ENCODE results near the gene CCDC43.
"Not testable (repeated sequence)": the region's sequence is repeated elsewhere in the genome, so short reads cannot be mapped to it uniquely, and the experiment has no call there.

CCDC43 gene

GRCh38 chr17:44689477-44690217 lies at the start of gene CCDC43:
Gene CCDC43, minus strand, starts transcription at chr17:44689776. Its CDS starts 23 bp downstream, at chr17:44689753.
- DNase-seq, result peak; percentile 58

DNA sequence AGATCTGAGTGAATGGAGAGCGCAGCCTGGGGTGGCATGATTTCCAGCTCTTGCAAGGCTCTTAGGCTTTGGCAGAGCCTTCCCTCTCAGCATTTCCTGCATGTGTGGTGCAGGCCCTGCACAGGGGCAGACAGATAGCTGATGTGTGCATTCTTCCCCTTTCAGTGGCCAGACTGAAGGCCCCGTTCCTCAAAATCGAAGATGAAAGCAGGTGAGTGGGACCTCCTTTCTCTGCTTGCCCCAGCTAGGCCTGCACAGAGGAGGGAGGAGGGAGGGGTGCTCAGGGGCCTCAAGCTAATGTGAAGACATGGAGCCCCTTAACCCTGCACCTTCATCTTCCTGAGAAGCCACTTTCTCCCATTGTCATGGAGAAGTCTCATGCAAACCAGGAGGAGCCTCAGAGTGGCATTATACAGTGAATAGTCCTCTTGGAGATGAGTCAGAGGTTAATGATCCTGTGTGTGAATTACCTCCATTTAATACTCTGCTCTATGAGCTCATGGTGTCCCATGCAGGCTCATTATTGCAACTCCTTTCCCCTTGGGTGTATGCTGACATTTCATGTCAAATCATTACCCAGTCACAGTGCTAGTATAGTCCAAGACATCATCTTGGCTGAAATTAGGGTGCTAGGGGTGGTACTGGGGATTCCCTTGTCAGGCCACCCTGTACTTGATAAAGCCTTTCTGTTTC lies 48.8 kb upstream of the CCDC43 start:
- no peak for DNase-seq

DNA sequence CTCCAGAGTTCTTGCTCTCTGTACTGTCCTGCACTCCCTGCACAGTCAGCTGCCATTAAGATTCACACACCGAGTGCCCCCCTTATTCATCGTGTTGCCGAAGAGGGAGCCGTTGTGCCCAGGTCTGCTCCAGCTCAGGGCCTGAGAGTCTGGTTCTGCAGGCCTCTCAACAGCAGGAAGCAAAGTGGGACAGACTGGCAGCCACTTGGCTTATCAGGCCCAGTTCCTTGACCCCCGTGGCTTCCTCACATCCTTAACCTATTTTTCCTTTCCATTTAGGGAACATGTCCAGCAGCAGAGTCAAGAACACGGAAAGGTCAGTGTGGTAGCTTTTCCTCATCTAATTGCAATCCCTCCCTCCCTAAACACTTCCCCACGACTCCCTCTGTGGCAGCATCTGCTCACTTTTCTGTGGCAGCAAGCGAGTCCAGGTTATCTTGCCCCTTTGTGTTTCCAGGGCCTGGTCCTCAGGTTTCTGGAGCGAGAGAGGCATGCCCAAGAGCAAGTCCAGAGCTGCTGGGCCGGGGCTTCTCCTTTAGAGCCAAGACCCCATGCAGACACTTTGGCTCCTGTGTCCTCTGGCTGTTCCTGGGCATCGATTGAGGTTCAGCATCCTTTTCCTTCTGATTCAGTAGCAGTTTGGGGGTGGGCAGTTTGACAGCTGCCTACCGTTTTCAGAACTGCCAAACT lies 47.1 kb upstream of the CCDC43 start:
- DNase-seq, result no peak

DNA sequence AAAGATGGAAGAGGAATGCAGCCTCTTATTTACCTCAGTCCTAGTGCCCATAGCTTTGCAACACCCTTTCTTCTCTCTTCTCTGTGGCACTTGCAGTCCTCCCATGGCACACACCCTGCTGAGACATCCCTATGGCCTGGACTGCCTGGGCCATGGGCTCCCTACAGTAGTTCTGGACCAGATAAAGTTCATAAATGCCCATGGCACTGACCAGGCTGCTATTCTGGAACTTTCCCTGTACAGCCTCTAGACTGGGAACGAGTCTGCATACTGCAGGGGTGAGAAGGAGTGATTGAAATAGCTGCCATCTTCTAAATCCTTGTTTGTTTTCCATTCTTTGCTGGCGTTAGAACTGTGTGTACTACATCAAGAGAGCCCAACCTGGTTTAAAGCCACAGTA lies 44.7 kb upstream of the CCDC43 start:
- DNase-seq, result no peak

DNA sequence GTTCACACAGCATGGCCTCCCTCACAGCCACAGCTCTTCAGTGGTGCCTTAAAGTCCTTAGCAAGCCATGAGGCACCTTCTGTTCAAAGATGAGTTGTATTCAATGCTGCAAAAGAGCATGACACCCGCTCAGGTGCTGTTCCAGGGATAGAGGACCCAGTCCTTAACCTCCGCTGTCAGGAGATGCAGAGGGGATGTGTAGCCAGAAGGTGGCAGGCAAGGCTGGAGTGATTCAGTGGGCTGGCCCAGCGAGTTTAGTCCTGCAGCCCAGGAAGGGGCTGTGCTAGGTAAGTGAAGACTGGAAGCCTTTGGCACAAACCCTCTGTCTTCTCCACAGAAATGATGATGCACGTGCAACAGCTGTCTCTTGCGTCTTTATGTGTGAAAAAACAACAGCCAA lies 44.2 kb upstream of the CCDC43 start:
- no peak for DNase-seq

GRCh38 chr17:44726121-44726520 lies 36.5 kb upstream of the CCDC43 start:
- not testable (repeated sequence) for DNase-seq

DNA sequence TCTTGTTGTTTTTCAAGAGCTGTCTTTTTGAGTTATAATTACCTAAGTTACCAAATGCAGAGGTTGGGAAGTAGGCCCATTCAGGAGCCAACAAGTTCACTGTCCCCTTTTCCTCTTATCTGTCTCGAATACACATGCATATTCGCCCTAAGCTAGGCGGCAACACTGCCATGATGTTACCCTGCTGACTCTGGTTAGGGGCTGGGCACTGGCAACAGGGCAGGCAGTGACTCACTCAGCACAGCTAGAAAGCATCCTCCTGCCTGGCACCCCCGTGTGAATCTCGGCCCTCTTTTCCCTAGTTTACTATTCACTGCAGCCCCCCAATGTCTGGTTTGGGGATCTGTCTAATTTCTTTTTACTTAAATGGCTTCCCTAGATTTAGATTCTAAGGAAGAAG lies 32.7 kb upstream of the CCDC43 start:
- no peak for DNase-seq

DNA sequence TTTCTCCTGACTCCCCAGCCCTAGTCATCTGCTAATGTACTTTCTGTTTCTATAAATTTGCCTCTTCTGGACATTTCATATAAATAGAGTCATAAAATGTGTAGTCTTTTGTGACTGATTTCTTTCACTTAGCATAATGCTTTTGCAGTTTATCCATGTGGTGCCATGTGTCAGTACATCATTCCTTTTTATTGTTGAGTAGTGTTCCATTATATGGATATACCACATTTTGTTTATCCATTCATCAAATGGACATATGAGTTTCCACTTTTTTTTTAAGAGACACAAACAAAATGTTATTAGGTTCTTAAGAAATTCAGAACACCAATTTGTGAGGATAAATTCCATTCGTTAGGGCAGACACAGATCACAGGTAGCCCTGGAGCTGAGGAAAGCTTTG lies 29.9 kb upstream of the CCDC43 start:
- no peak for DNase-seq

DNA sequence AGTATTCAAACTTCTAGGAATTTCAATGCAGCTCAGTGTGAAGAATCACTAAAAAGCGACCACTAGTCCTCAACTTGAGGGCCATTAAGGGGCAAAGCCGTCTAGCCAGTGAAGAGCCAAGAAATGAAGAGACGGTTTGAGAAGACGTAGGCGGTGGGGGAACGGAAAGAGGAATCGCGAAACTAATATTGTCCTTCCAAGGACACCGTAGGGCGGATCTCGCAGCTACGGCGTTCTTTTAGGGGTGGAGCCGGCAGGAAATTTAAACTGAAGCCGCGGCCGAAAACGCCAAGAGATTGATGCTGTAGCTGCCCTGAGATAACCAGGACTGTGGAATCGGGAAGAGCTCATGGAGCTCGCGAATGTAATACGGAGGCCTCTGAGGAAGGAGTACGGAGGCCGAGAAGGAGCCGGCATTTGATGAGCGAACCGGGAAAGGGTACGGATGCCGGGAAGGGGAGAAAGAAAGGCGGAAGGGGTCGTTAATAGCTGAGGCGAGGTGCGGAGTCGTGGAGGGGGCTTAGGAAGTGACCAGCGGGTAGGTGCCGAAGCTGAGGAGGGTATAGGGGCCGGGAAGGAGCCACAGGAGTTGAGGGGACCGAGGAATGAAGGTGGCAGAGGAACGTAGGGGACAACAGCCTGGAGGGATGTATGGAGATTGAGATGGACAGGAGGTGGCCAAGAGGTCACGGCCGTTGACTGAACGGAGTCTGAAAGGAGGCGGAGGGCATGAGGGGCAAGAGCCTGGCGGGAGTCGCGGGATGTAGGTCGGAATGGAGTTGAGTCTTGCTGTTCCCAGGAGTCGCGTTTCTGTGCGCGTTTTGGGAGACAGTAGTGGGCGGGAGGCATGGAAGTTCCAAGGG lies 19.1 kb upstream of the CCDC43 start, which contains the start of gene DBF4B:
DBF4B (plus strand) TSS at position 265 of the 863 bp plus-strand sequence; CDS start at position 421, 156 bp downstream.
- DNase-seq, result peak; percentile 42

DNA sequence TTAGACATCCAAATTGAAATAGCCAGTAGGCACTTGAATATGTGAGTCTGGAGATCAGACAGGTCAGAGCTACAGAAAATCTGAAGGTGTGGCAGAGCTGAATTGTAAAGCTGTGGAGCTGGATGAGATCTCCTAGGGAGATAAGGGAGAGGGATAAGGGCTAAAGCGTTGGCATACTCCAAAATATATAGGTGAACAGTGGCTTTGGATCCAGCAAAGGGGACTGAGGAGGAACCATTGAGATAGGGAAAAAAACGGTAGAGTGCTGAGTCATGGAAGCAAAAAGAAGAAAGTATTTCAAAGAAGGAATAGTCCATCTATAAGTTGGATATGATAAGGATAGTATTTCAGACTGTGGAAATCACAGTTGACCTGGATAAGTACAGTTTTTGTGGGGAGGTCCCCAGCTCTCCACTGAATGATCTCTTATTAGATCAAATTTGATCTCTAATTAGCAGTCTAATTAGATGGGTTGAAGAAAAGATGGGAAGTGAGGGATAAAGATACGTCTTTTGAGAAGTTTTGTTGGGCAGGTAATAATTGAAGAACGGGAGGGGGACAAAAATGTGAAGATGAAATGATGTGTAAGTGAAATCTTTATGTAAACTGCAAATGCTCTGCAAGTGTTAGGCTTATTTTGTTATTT lies 18.3 kb upstream of the CCDC43 start:
- no peak for DNase-seq

DNA sequence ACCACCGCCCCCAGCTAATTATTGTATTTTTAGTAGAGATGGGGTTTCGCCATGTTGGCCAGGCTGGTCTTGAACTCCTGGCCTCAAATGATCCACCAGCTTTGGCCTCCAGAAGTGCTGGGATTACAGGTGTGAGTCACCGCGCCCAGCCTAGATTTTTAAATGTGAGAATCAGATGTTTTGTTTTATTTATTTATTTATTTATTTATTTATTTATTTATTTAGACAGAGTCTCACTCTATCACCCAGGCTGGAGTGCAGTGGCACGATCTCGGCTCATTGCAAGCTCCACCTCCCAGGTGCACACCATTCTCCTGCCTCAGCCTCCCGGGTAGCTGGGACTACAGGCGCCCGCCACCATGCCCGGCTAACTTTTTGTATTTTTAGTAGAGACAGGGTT lies 10.7 kb upstream of the CCDC43 start:
- DNase-seq, result not testable (repeated sequence)

DNA sequence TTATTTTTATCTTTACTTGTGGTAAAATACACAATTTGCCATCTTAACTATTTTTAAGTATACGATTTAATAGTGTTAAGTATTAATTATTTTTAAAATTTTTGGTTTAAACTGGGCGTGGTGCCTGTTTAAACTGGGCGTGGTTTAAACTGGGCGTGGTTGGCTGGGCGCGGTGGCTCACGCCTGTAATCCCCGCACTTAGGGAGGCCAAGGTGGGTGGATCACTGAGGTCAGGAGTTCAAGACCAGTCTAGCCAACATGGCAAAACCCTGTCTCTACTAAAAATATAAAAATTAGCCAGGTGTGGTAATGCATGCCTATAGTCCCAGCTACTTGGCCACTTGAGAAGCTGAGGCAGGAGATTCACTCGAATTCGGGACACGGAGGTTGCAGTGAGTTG lies 4.0 kb upstream of the CCDC43 start:
- DNase-seq, result no peak

DNA sequence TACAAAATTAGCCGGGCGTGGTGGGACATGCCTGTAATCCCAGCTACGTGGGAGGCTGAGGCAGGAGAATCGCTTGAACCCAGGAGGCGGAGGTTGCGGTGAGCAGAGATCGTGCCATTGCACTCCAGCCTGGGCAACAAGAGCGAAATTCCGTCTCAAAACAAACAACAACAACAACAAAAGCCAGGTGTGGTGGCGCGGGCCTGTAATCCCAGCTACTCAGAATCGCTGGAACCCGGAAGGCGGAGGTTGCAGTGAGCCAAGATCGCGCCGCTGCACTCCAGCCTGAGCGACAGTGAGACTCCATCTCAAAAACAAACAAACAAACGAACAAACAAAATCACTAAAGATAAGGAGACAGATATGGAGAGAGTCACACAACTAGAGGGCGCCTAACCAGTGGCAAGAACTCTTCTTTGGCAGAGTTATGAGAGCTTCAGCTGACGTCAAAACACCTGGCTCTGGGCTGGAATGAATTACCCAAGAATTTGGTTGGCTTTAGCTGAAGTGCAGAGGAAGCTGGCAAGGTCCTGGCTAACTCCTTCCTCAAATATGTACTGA lies 1.2 kb upstream of the CCDC43 start:
- not testable (repeated sequence) for DNase-seq

DNA sequence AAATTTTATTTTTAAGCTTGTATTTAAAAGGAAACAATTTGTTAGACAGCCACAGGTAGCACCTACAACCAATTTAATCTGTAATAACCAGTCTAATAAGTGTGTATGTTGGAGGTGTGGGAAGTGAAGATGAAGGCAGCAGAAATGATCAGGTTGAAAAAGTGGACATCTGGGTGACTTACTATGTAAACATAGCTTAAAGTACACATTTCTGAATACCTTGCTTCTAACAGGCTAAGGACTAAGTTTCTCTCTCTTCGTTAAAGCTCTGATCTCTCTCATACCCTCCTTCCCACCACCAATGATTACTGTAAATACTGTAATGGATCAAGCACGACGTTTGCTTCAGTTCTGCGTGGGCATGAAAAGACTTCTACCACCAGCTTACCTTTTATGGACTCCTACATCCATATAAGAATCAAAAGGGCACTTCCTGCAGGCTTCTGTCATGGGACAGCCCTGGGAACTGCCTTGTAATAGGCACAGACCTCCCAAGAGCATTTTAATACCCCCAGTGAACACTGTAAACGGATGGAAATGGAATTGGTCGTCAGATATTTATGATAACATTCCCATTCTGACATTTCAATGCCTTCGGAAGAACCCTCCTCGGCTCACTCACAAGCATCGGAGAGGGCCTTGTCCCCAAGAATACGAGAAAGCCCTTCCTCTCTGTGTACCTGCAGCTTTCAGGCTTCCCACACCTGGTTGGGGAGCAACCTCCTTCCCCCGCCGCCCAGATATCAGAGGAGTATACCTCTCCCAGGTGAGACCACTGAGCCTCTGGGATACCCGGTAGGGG lies 700 bp downstream of the CCDC43 start:
- DNase-seq, result no peak

- DNase-seq, result no peak
Measured at GRCh38 chr17:44688200-44688599, 1.4 kb downstream of the CCDC43 start.

DNA sequence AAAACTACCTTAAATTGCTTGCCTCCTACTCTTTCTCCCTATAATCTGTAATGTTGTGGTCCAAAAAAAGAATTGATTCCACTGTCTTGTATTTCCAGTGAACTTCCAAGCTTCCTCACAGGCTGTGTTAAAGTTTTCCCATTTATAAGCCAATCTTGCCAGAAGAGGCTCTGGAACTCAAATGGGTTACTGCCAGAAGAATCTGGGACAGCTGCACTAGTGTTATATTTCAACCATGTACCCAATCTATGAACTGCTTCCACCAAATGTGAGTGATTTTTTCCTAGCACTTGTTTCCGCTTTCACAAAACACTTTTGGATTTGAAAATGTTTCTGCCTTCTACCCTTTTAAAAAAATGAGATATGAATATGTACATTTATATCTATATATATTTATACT lies 1.8 kb downstream of the CCDC43 start:
- no peak for DNase-seq

DNA sequence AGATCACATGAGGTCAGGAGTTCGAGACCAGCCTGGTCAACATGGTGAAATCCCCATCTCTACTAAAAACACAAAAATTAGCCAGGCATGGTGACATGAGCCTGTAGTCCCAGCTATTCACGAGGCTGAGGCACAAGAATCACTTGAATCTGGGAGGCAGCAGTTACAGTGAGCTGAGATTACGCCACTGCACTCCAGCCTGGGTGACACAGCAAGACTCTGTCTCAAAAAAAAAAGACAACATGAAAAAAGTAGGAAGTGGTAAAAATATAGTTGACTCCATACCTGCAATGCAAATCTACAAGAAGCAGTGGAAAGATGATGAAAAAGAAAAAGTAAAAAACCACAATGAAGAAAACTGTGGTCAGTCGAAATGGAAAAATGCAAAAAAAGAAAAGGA lies 6.3 kb downstream of the CCDC43 start:
- not testable (repeated sequence) for DNase-seq

DNA sequence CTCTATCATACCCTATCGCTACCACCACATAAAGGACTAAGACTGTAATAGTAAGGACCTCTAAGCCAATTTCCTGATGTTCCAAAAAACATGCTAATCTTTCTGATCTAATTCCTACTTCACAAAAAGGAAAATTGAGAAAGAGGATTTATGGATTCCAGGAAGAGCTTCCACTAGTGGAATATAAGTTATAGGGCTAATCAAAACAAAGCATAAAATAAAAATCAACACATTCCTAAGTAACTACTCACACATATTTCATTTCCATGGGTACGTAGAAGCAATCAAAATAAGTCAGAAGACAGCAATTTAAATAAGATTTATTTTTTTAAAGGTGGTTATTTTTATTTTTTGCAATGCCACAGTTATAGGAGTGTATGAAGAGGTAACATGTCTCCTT lies 12.4 kb downstream of the CCDC43 start:
- no peak for DNase-seq

DNA sequence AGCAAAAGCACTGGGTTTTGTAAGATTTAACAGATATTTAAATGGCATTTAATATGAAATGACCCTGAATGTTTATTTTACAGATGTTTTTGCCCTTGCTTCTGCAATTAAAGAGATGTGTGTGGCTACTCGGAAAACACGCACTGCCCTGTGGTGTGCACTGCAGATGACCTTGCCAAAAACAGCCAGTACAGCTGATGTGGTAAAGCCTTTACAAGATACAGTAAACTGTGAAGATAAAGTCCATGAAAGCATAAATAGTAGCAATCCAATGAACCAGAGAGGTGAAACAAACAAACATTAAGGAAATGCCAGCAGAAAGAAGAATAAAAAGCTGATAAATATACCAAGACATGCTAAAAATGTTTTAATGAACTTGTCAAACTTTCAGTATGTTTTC lies 15.7 kb downstream of the CCDC43 start:
- DNase-seq, result no peak

GRCh38 chr17:44672479-44673093 lies 17.0 kb downstream of the CCDC43 start:
- DNase-seq, result no peak

- no peak for DNase-seq
Measured at GRCh38 chr17:44666006-44666405, 23.6 kb downstream of the CCDC43 start.
